Measurements from ENCODE around the gene B3GNT9.

DNA sequence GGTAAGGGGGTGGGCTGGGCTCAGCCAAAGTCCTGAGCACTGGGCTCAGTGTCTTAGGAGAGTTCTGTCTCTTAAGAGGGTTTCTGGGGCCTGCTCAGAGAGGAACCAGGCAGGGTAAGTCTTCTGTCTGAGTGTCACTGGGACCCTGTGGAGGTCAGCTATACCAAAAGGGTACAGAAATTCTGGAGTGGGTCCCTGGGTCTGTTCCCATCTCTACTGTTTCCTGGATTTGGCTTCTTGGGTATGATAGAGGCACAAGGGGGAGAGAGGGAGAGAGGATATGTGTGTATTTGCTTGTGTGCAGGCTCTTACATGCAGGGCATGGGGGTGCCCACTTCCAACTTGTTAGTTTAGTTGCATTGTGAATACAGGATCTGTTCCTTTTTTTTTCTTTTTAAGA lies 42.7 kb upstream of the B3GNT9 start:
- TF ChIP-seq, protein P1, sequence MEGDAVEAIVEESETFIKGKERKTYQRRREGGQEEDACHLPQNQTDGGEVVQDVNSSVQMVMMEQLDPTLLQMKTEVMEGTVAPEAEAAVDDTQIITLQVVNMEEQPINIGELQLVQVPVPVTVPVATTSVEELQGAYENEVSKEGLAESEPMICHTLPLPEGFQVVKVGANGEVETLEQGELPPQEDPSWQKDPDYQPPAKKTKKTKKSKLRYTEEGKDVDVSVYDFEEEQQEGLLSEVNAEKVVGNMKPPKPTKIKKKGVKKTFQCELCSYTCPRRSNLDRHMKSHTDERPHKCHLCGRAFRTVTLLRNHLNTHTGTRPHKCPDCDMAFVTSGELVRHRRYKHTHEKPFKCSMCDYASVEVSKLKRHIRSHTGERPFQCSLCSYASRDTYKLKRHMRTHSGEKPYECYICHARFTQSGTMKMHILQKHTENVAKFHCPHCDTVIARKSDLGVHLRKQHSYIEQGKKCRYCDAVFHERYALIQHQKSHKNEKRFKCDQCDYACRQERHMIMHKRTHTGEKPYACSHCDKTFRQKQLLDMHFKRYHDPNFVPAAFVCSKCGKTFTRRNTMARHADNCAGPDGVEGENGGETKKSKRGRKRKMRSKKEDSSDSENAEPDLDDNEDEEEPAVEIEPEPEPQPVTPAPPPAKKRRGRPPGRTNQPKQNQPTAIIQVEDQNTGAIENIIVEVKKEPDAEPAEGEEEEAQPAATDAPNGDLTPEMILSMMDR (conservative IDR thresholded peaks at IDR 0.05 in 1 of 2, IDR thresholded peaks at IDR 0.05 in 1 of 2; ENCODE audit: extremely low read depth in 1 of 2, insufficient read depth in 1 of 2, low read depth in 1 of 2, low read length in 2 of 2), result no peak
- TF ChIP-seq EZH2 (IDR thresholded peaks at IDR 0.05; ENCODE audit: borderline replicate concordance, low read length), result no peak

All from mammary epithelial cell (primary cell).